ENCODE measurements around the gene INHBE.
"Not testable (repeated sequence)": the region's sequence is repeated elsewhere in the genome, so short reads cannot be mapped to it uniquely, and the experiment has no call there.

The INHBE gene

DNA sequence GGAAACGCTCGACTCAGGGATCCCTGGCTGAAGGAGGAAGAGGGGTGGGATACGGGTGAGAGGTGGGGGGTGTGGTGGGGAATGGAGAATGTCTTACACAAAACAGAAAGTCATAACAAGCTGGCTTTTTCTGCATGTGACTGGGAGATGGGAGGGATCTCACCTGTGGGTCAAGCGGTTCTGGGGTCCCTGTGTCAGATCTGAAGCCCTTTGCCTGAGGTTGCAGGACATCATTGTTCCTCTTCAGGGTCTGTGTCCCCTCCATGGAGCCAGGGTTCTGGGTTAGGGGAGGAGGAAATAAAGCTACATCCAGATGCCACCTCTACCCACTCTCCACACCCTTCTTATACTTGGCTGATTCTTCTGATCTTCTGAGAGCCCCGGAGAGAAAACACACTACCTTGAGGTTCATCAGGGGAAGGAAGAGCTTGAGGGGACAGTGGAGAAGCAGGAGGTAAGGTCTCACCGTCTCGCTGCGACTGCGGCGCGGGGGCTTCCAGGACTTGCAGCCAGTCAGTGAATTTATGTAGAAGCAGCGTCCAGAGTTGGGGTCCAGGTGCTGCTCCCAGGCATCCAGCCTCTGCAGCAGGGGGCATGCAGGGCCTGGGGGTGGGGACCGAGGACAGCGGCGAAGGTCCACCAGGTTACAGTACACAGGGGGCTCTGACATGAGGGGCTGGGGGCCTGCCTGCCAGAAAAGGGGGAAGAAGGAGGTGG, 22.0 kb downstream of the INHBE start:
- DNase-seq: no peak

DNA sequence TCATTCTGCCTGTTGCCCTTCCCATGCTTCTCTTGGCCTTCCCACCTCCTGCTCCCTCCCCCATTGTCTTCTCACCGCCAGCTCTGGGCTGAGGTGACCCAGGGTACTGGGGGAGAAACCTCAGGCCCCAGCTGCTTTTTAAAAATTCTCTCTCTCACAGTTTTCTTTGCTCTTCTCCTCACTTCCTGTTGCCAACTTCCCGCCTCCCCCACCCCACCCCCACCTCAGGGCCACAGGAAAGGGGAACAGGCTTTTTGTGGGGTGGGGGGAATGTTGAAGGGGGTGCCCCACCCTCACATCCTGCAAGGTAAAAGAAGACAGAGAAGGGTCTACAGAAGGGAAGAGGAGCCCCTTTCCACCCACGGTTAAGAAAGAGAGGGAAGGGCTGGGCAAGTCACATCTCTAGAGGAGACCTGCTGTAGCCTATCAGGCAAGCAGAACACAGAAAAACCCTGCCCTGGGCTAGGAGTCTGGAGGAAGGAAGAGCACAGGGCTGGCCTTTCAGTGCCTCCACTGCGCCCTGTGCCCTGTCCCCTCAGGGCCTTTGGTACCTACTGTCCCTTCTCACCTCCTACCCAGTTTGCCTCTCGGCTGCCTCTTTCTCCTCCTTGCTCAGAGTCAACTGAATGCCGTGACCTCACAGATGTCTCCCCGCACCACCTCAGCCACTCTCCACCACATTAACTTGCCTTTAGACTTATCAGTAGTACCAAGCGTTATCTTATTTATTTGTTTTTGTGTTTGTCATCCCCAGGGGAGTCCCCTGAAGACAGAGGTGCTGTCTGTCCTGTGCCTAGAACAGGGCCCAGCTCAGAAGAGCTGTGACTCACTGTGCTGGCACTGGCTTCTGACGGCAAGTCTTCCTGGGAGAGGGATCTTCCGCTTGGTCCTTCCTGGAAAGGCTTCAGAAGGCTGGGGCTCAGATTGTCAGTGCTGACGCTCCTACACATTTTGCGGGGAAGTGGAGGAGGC, 22.9 kb downstream of the INHBE start:
- no peak for DNase-seq

DNA sequence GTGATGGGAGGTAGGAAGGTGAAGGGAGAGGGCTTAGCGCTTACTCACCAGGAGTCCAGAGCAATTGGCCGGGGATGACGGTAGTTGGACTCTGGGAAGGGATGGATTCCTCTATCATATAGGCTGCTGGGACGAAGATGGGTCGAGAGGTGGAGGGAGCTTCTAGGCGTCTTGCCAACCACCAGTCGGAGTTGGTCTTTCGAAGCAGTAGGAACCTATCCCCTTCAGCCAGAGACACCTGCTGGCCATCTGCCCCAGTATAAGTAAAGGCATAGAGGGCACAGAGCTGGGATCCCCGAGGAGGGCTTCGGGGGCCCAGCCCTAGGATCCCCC, 23.9 kb downstream of the INHBE start:
- no peak for DNase-seq

DNA sequence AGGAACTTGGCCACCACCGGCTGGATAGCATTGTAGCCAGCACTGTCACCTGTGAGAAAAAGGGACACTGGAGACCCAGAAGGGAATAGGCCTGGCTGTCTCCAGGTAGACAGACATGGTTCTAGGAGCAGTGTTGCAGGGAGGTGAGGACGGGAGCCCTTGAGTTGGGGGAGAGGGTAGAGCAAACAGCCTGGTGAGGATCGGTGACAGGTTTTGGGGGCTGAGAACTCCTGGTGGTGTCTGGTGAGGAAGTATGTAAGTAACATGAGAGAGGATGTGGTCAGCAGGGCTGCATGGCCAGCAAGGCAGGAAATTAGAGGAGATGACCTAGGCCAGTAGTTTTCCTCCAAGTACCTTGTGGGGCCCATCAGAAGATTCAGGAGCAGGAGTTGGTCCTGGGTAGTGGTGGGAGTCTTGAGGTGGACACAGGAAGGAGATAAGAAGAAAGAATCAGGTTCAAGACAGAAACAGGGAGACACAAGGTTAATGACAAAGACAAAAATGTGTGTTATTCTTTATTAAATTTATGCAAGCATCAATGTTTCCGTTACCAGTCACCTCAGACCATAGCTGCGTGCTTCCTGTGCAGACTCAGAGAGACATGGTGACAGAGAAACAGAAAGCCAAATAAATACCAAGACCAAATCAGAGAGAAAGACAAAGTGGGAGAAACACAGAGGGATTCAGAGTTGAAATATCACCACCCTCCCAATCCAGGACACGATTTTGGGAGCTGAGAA, 24.4 kb downstream of the INHBE start, which contains the start of gene ARHGAP9:
TSS of gene ARHGAP9 (minus strand) at position 491 of the 740 bp plus-strand sequence. CDS start at position 31, 460 bp downstream.
- no peak for DNase-seq

DNA sequence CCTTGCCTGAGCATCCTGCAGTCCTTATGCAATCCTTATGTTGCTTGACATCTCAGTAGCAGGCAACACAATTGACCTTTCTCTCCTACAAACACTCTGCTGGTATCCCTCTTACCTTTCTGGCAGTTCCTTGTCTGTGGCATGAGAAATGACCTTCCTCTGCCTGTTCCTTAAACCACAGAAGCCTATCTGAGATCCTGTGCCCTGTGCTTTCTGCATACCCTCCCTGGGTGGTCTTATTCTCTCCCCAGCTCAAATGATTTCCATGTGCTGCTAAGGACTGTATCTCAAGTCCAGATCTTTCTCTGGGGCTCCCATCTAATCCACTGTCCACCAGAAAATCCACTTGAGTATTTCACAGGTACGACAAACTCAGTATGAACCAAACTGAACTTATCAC, 26.6 kb downstream of the INHBE start:
- DNase-seq: no peak

GRCh38 chr12:57483466-57483865, 28.4 kb downstream of the INHBE start:
- DNase-seq: no peak

DNA sequence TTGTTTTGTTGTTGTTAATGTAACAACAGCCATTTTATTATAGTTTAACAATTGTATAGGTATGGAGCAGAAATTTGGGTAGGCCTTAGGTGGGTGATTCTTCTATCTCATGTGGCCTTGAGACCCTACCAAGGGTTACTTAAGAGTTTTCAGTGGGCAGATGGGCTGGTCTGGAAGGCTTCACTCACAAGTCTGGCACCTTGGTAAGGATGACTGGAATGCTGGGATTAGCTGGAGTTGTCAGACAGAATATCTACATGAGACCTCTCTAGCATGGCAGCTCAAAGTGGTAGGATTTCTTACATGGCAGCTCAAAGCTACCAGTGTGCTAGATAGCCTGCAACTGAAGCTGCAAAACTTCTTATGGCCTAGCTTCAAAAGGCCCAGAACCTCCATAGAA, 30.6 kb downstream of the INHBE start:
- no peak for DNase-seq

GRCh38 chr12:57487055-57487596, 32.0 kb downstream of the INHBE start:
- DNase-seq: no peak

GRCh38 chr12:57487597-57488401, 32.7 kb downstream of the INHBE start, which contains the start of gene MARS1:
Gene MARS1 (plus strand): TSS chr12:57488068. CDS start chr12:57488091, 23 bp downstream.
- DNase-seq: peak; percentile 97

DNA sequence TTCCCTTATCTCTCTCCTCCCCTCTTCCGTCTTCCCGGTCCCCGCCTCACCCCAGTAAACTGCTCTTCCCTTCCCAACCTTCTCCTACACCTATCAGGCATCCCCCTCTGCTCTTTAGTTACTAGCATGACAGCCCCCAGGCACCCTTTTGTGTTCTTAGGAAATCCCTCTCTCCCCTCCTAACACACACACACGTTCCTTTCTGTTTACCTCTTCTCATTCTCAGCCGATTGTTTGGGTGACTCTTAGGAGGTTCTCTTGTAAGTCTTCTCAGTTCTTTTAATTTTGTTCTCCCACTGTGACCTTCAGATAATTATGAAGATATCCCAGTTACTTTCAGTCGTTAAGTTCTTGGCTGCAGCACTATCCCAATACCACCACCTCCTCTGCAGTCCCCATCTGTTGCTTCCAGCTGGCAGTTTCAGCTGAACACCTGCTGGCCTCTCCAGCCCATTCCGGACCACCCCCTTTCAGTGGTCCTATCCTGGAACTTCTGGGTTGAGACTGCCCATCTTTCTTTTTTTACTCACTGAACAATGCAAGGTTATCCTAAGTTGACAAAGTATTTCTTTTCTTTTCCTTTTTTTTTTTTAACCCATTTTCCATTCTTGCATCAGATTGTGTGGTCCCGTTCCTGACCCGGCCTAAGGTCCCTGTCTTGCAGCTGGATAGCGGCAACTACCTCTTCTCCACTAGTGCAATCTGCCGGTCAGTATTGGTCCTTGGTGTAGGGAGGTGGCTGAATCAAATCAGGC, 33.5 kb downstream of the INHBE start:
- no peak for DNase-seq

GRCh38 chr12:57489157-57489641, 34.1 kb downstream of the INHBE start:
- DNase-seq: no peak

- no peak for DNase-seq
These were observed 35.0 kb downstream of the INHBE start for GRCh38 chr12:57490126-57490525.

DNA sequence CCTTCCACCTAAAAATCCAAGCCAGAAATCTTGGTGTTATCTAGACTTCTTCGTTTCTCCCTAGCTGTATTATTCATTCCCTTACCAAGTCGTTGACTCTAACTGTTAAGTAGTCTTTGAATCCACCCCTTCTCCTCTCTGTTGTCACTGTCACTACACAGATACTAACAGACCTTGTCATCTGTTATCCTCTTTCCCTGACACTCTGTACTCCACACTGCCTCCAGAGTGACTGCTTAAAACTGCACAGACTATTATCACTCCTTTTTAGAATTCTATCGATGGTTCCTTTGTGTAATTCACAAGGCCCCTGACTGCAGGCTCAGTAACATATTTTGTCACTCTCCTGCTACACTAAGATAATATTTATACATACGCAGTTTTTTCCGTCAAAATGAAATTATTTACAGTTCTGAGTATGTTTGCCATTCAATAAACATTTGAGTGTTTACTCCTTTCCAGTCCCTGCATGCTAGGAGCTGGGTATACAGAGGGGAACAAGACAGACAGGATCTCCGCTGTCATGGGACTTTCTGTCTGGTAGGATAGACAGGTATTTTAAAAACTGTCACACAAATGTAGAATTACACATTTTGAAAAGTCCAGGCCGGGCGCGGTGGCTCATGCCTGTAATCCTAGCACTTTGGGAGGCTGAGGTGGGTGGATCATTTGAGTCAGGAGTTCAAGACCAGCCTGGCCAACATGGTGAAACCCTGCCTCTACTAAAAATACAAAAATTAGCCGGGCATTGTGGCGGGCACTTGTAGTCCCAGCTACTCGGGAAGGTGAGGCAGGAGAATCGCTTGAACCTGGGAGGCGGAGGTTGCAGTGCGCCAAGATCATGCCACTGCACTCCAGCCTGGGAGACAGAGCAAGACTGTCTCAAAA, 36.5 kb downstream of the INHBE start:
- no peak for DNase-seq

GRCh38 chr12:57495051-57495701, 40.1 kb downstream of the INHBE start:
- not testable (repeated sequence) for DNase-seq

GRCh38 chr12:57496822-57497221, 41.7 kb downstream of the INHBE start:
- no peak for DNase-seq

DNA sequence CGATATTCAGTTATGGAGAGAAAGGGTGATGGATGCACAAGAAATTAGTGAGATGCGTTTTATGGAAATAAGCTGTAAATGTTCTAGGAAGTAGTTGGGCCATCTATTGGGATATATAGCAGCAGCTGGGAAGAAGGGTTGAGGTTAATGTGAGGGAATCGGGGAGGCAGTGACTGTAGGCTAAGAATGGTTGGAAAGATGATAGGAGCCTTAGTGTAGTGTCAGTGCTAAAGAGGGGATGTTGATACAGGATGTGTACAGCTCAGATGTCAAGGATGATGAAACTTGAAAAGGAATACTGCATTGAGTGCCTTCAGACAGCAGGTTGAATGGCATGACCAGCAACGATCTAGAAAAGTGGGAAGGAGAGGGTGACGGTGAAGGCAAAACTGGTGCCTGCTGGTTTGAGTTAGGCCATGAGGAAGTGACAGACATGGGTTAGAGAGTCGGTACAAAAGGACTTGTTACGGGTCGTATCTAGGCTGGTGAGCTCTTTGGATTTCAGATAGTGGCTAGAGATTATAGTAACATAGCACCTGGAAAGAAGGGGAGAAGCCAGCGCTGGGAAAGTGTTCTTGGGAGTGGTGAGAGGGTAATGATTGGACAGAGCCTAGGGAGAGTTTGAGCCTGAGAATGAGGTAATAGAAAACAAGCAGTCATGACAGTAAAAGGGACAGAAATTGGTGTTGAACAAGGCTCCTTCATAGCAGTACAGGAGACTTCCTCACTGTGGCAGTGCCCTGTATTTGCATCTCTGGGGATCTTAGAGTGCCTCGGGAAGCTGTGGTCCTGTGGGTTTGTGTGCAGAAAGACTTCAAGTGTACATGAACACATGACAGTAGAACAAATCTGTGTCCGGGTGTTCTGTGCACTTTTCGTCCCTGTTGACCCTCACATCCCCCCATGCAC, 42.4 kb downstream of the INHBE start:
- DNase-seq: no peak

GRCh38 chr12:57498132-57498502, 43.0 kb downstream of the INHBE start:
- no peak for DNase-seq

GRCh38 chr12:57498571-57498970, 43.5 kb downstream of the INHBE start:
- DNase-seq: no peak
